OCI-LY1 (cell line): ENCODE measurements around the gene SMIM20.

Experiments used
- H2AFZ ChIP-seq: fragments of 200-600 bp; sonication (generic), shearing (Covaris generic); 2 replicates; pipeline ENCODE4 v1.6.0; 2014; ENCODE audit warnings: antibody characterized with exemption, mild to moderate bottlenecking, low read length
- H3F3A ChIP-seq: fragments of 200-600 bp; sonication (generic), shearing (Covaris generic); 2 replicates; pipeline ENCODE4 v1.6.0; 2014; ENCODE audit warnings: mild to moderate bottlenecking, antibody characterized with exemption, low read length, moderate library complexity; ENCODE audit not compliant: insufficient read depth
- H3K27ac ChIP-seq: fragments of 200-600 bp; sonication (generic); 2 replicates; pipeline ENCODE4 v1.5.1; 2014; ENCODE audit warnings: low read length, mixed run types, mild to moderate bottlenecking, low read depth; ENCODE audit not compliant: poor library complexity, severe bottlenecking
- H3K27me3 ChIP-seq: fragments of 200-600 bp; sonication (generic); 2 replicates; pipeline ENCODE4 v1.6.0; 2014; ENCODE audit warnings: antibody characterized with exemption, mild to moderate bottlenecking, low read length, moderate library complexity; ENCODE audit not compliant: insufficient read depth
- H3K36me3 ChIP-seq: fragments of 200-600 bp; sonication (generic); 2 replicates; pipeline ENCODE4 v1.6.1; 2014; ENCODE audit warnings: mild to moderate bottlenecking, antibody characterized with exemption, low read length, moderate library complexity, mixed read lengths; ENCODE audit not compliant: insufficient read depth
- H3K4me1 ChIP-seq: fragments of 200-600 bp; sonication (generic); 2 replicates; pipeline ENCODE4 v1.5.1; 2014; ENCODE audit warnings: mild to moderate bottlenecking, low read length, moderate library complexity; ENCODE audit not compliant: insufficient read depth, severe bottlenecking
- H3K4me2 ChIP-seq: fragments of 200-600 bp; sonication (generic), shearing (Covaris generic); 2 replicates; pipeline ENCODE4 v1.6.1; 2014; ENCODE audit warnings: low read length
- H3K4me3 ChIP-seq: fragments of 200-600 bp; sonication (generic); 2 replicates; pipeline ENCODE4 v1.5.1; 2014; ENCODE audit warnings: low read length, low read depth, mild to moderate bottlenecking, mixed read lengths; ENCODE audit not compliant: poor library complexity, severe bottlenecking
- H3K79me2 ChIP-seq: fragments of 200-600 bp; shearing (Covaris generic); 2 replicates; pipeline ENCODE4 v1.6.1; 2016; ENCODE audit warnings: mixed run types, low read length, mixed read lengths; ENCODE audit not compliant: insufficient read depth
- H3K9ac ChIP-seq: fragments of 200-600 bp; sonication (generic), shearing (Covaris generic); 2 replicates; pipeline ENCODE4 v1.6.1; 2014; ENCODE audit warnings: mild to moderate bottlenecking, low read length, mixed read lengths
- H3K9me2 ChIP-seq: fragments of 200-600 bp; sonication (generic), shearing (Covaris generic); 2 replicates; pipeline ENCODE4 v1.6.1; 2014; ENCODE audit warnings: low read depth, mild to moderate bottlenecking, low read length, mixed read lengths
- H3K9me3 ChIP-seq: fragments of 200-600 bp; shearing (Covaris generic); 2 replicates; pipeline ENCODE4 v1.6.1; 2014; ENCODE audit warnings: low read length, mixed read lengths
- H4K20me1 ChIP-seq: fragments of 200-600 bp; sonication (generic), shearing (Covaris generic); 2 replicates; pipeline ENCODE4 v1.6.0; 2016; ENCODE audit warnings: mild to moderate bottlenecking, low read length; ENCODE audit not compliant: insufficient read depth
- CTCF ChIP-seq: fragments of 200-600 bp; sonication (generic), shearing (Covaris generic); IDR thresholded peaks from 2 replicates; pipeline ENCODE4 v1.5.1; 2017; ENCODE audit warnings: mild to moderate bottlenecking, antibody characterized with exemption, low read length, moderate library complexity, mixed read lengths
- EZH2 ChIP-seq: fragments of 200-600 bp; sonication (generic), shearing (Covaris generic); IDR thresholded peaks from 2 replicates; pipeline ENCODE4 v1.8.0; 2017; ENCODE audit warnings: borderline replicate concordance, mixed run types, mild to moderate bottlenecking, antibody characterized with exemption, low read length, moderate library complexity, mixed read lengths

The SMIM20 gene

GRCh38 chr4:25977397-25978170 is 63.6 kb downstream of the SMIM20 start:
- H3K27me3 ChIP-seq = no peaks in the 10 kb centered on the region
- H3K79me2 ChIP-seq = no peaks in the 10 kb centered on the region
- H3K36me3 ChIP-seq = no peaks in the 10 kb centered on the region
- no peaks in the 10 kb centered on the region for H4K20me1 ChIP-seq
- H3K9me2 ChIP-seq = no peaks in the 10 kb centered on the region
- H3K27ac ChIP-seq = no peak overlapping the region
- H3K4me2 ChIP-seq = no peak overlapping the region
- no peak overlapping the region for H3K9ac ChIP-seq
- no peak overlapping the region for H2AFZ ChIP-seq
- no peak overlapping the region for H3K4me3 ChIP-seq
- no peaks in the 10 kb centered on the region for H3K9me3 ChIP-seq
- TF ChIP-seq CTCF = no peak
- no peak for TF ChIP-seq EZH2
- no peaks in the 10 kb centered on the region for H3K4me1 ChIP-seq
- no peaks in the 10 kb centered on the region for H3F3A ChIP-seq

GRCh38 chr4:25978327-25978726 is 64.3 kb downstream of the SMIM20 start:
- Histone ChIP-seq H3K9me3 (no peaks in the 10 kb centered on the region), H3K9ac (no peak overlapping the region), H3K79me2 (no peaks in the 10 kb centered on the region), H4K20me1 (no peaks in the 10 kb centered on the region), H3K4me3 (no peak overlapping the region), H3K4me1 (no peaks in the 10 kb centered on the region), H3K27me3 (no peaks in the 10 kb centered on the region), H2AFZ (no peak overlapping the region), H3K27ac (no peak overlapping the region), H3F3A (no peaks in the 10 kb centered on the region), H3K9me2 (no peaks in the 10 kb centered on the region), H3K4me2 (no peak overlapping the region), H3K36me3 (no peaks in the 10 kb centered on the region)
- TF ChIP-seq EZH2 (no peak), CTCF (no peak)
